ENCODE data around the gene CNOT8. TPM values are rescaled to one million over a fixed set of nuclear protein-coding genes. Genes with fewer than 3 reads are reported as not detected.
A peak's percentile ranks its signal among the peaks of the same experiment; 100 is the strongest.

The CNOT8 gene
- polyA plus RNA-seq, 1 of the 3 experiments (the other 2 are of a cell fraction), result 45.3 TPM

DNA sequence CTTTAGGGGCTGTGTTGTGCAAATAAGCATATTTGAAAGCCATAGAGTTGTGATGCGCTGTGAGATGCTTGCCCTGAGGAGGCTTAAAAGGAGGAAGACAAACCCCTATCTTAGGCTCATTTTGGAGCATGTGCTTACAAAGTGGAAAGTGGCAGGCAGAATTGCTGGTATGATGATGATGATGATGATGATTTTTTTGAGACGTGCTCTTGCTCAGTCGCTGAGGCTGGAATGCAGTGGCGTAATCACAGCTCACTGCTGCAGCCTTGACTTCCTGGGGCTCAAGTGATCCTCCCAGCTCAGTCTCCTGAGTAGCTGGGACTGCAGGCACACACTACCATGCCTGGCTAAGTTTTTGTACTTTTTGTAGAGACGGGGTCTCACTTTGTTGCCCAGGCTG lies 1.7 kb downstream of the CNOT8 start:
- Histone ChIP-seq H3F3A (replicated peaks; ENCODE audit: insufficient read depth) (peaks cover 16% of the 10 kb centered on the region), H3K9me2 (no peaks in the 10 kb centered on the region), H3K4me3 (ENCODE audit: low read depth in 2 of 2, low read length in 1 of 2) (peak overlapping the region; percentile 62 to 86), H3K9ac (peak overlapping the region; percentile 98; the same call in 1 of the 2 replicates), H3K4me1 (ENCODE audit: control insufficient read depth in 1 of 2, insufficient read depth in 2 of 2, low read depth in 1 of 2, low read length in 1 of 2) (peaks cover 14 to 17% of the 10 kb centered on the region in 2 experiments), H3K4me2 (peak overlapping the region; percentile 99), H2AFZ (ENCODE audit: low read depth) (no peak overlapping the region), H3K9me3 (no peaks in the 10 kb centered on the region), H3K79me2 (ENCODE audit: insufficient read depth) (peaks cover 67% of the 10 kb centered on the region), H3K27ac (ENCODE audit: low read depth in 2 of 2, low read length in 1 of 2) (0 out of 4 replicates have a peak overlapping the region, but pooled peaks of 1 of the 2 experiments have one; percentile 100), H3K27me3 (ENCODE audit: insufficient read depth) (no peaks in the 10 kb centered on the region), H3K36me3 (replicated peaks in 1 of 2; ENCODE audit: control insufficient read depth in 1 of 2, insufficient read depth in 2 of 2, low read length in 1 of 2) (peaks cover 12 to 20% of the 10 kb centered on the region in 2 experiments), H4K20me1 (ENCODE audit: insufficient read depth) (peaks cover 36% of the 10 kb centered on the region)
- 53% methylated on average over 4 of the region's 5 CpGs for WGBS (ENCODE audit: low lambda C conversion rate)
- TF ChIP-seq FOXM1 (IDR thresholded peaks at IDR 0.05; ENCODE audit: low read depth), result no peak
- no peak for DNase-seq
- ChIA-PET POLR2A (interaction anchor here (0.6 kb wide), 1 partner anchor 99 kb away, joined by 3 read pairs; no protein-coding TSS in a partner anchor), CTCF (interaction anchor here (0.5 to 0.8 kb wide), 3 partner anchors 25 to 228 kb away, joined by 3 to 4 read pairs (median 3); no protein-coding TSS in a partner anchor)

DNA sequence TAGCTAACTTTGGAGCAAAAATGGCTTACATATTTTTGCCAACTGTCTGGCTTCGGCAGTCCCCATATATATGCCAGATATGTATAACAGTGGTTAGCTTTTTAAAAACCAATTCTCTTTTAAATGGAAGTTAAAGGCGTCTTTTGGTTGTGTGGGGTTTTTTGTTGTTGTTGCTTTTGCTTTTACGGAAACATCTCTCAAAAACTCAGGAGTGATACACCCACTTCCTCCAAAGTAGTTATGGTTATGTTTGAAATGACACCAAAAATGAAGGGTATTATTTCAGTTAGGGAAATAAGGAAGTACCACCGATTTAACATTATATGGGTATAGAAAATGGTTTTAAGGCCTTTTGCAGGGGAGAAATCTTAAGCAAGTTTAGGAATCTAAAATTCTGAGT lies 2.3 kb downstream of the CNOT8 start:
- Histone ChIP-seq H3K4me3 (ENCODE audit: low read depth in 2 of 2, low read length in 1 of 2) (peak overlapping the region in 1 of 2 experiments; percentile 86; a peak in 2 of 4 replicates), H3K79me2 (ENCODE audit: insufficient read depth) (peaks cover 74% of the 10 kb centered on the region), H2AFZ (ENCODE audit: low read depth) (no peak overlapping the region), H3K36me3 (replicated peaks in 1 of 2; ENCODE audit: control insufficient read depth in 1 of 2, insufficient read depth in 2 of 2, low read length in 1 of 2) (peaks cover 14 to 21% of the 10 kb centered on the region in 2 experiments), H3K9me2 (no peaks in the 10 kb centered on the region), H3K4me2 (peak overlapping the region; percentile 99), H3K9me3 (no peaks in the 10 kb centered on the region), H3F3A (replicated peaks; ENCODE audit: insufficient read depth) (peaks cover 16% of the 10 kb centered on the region), H3K27ac (ENCODE audit: low read depth in 2 of 2, low read length in 1 of 2) (no peak overlapping the region), H4K20me1 (ENCODE audit: insufficient read depth) (peaks cover 36% of the 10 kb centered on the region), H3K4me1 (ENCODE audit: control insufficient read depth in 1 of 2, insufficient read depth in 2 of 2, low read depth in 1 of 2, low read length in 1 of 2) (peaks cover 14 to 17% of the 10 kb centered on the region in 2 experiments), H3K27me3 (ENCODE audit: insufficient read depth) (no peaks in the 10 kb centered on the region), H3K9ac (peak overlapping the region; percentile 98; the same call in 1 of the 2 replicates)
- WGBS (ENCODE audit: low lambda C conversion rate), result 90% methylated on average over 4 of the region's 4 CpGs
- DNase-seq, result no peak
- TF ChIP-seq TAF1 (IDR thresholded peaks at IDR 0.05; ENCODE audit: borderline replicate concordance, low read depth, low read length) (no peak), ELF1 (IDR thresholded peaks at IDR 0.05) (no peak), SMC3 (IDR thresholded peaks at IDR 0.05; ENCODE audit: low read depth, low read length) (no peak), RCOR1 (IDR thresholded peaks at IDR 0.05; ENCODE audit: low read length) (no peak)
- POLR2A ChIA-PET, result interaction anchor here (0.6 kb wide), 1 partner anchor 99 kb away, joined by 3 read pairs; no protein-coding TSS in a partner anchor
- CTCF ChIA-PET, result no interaction called here

DNA sequence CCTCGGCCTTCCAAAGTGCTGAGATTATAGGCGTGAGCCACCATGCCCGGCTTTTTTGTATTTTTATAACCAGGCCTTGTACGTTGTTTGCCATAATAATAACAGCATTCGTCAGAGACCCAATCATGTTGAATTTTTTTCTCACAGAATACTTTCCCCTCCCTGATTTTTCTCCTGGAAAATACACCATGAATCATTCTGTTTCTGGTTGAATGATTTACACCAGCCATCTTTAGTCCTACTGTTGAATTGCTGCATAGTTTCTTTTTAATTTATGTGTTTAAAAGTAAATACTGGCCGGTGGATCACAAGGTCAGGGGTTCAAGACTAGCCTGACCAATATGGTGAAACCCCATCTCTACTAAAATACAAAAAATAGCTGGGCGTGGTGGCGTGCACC lies 3.5 kb downstream of the CNOT8 start:
- ChIA-PET POLR2A (no interaction called here), CTCF (no interaction called here)
- Histone ChIP-seq H3K4me2 (no peak overlapping the region), H3K4me1 (ENCODE audit: control insufficient read depth in 1 of 2, insufficient read depth in 2 of 2, low read depth in 1 of 2, low read length in 1 of 2) (peaks cover 11% of the 10 kb centered on the region in 2 experiments), H3K27ac (ENCODE audit: low read depth in 2 of 2, low read length in 1 of 2) (no peak overlapping the region), H3K27me3 (ENCODE audit: insufficient read depth) (no peaks in the 10 kb centered on the region), H3K79me2 (ENCODE audit: insufficient read depth) (peaks cover 85% of the 10 kb centered on the region), H3K9me2 (no peaks in the 10 kb centered on the region), H3K9ac (no peak overlapping the region), H3K4me3 (ENCODE audit: low read depth in 2 of 2, low read length in 1 of 2) (no peak overlapping the region), H3F3A (replicated peaks; ENCODE audit: insufficient read depth) (peaks cover 18% of the 10 kb centered on the region), H4K20me1 (ENCODE audit: insufficient read depth) (peaks cover 36% of the 10 kb centered on the region), H3K36me3 (replicated peaks in 1 of 2; ENCODE audit: control insufficient read depth in 1 of 2, insufficient read depth in 2 of 2, low read length in 1 of 2) (peaks cover 16 to 33% of the 10 kb centered on the region in 2 experiments), H2AFZ (ENCODE audit: low read depth) (no peak overlapping the region), H3K9me3 (no peaks in the 10 kb centered on the region)
- TF ChIP-seq RCOR1 (IDR thresholded peaks at IDR 0.05; ENCODE audit: low read length) (no peak), SIN3A (IDR thresholded peaks at IDR 0.05; ENCODE audit: borderline replicate concordance, low read depth, low read length) (no peak), NFIC (IDR thresholded peaks at IDR 0.05; ENCODE audit: borderline replicate concordance) (no peak), TAF1 (IDR thresholded peaks at IDR 0.05; ENCODE audit: borderline replicate concordance, low read depth, low read length) (no peak), MXI1 (IDR thresholded peaks at IDR 0.05; ENCODE audit: low read depth, low read length) (no peak), POLR2AphosphoS5 (IDR thresholded peaks at IDR 0.05; ENCODE audit: low read depth, low read length) (no peak), CHD2 (IDR thresholded peaks at IDR 0.05; ENCODE audit: low read length, partially characterized antibody) (no peak)
- TF ChIP-seq, protein P1, sequence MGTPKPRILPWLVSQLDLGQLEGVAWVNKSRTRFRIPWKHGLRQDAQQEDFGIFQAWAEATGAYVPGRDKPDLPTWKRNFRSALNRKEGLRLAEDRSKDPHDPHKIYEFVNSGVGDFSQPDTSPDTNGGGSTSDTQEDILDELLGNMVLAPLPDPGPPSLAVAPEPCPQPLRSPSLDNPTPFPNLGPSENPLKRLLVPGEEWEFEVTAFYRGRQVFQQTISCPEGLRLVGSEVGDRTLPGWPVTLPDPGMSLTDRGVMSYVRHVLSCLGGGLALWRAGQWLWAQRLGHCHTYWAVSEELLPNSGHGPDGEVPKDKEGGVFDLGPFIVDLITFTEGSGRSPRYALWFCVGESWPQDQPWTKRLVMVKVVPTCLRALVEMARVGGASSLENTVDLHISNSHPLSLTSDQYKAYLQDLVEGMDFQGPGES (IDR thresholded peaks at IDR 0.05; ENCODE audit: low read depth, low read length), result no peak
- TF ChIP-seq, protein P2, sequence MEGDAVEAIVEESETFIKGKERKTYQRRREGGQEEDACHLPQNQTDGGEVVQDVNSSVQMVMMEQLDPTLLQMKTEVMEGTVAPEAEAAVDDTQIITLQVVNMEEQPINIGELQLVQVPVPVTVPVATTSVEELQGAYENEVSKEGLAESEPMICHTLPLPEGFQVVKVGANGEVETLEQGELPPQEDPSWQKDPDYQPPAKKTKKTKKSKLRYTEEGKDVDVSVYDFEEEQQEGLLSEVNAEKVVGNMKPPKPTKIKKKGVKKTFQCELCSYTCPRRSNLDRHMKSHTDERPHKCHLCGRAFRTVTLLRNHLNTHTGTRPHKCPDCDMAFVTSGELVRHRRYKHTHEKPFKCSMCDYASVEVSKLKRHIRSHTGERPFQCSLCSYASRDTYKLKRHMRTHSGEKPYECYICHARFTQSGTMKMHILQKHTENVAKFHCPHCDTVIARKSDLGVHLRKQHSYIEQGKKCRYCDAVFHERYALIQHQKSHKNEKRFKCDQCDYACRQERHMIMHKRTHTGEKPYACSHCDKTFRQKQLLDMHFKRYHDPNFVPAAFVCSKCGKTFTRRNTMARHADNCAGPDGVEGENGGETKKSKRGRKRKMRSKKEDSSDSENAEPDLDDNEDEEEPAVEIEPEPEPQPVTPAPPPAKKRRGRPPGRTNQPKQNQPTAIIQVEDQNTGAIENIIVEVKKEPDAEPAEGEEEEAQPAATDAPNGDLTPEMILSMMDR (IDR thresholded peaks at IDR 0.05), result no peak
- DNase-seq, result no peak
- 95% methylated on average over 8 of the region's 8 CpGs for WGBS (ENCODE audit: low lambda C conversion rate)
